ENCODE results near the gene DOCK1.

The DOCK1 gene

DNA sequence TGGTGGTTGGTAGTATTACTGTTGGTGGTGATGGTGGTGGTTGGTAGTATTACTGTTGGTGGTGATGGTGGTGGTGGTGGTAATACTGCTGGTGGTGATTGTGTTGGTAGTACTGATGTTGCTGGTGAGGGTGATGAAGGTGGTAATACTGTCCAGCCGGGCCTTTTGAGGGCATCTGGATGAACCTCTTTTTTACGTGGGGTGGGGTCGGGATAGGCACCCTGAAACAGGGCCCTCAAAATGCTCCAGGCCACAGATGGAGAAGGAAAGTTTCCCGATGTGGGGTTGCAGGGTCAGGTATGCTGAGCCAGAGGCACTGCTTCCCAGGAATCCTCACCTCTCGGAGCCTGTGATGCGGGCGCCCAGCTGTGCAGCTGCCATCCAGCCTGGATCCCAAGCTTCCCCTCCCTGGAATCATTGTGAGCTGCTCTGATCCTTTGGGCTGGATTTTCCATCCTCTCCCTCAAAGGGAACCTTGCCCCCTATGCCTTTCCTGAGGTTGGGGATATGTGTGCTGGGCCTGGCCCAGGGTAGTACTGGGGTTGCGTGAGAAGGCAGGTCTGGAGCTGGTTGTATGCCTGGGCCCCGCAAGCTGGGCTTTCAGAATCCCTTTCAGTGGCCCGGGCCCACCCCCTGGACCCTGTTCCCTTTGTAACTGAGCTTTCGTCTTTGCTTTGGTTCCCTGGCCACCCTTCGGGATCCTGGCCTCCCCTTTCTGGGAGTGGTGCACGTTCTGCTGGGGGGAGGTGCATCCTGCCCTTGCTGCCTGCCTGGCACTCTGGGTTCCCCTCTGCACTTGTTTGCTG is 43.3 kb downstream of the DOCK1 start:
- no peak for DNase-seq (ENCODE audit: low spot score)
- no peak for ATAC-seq (ENCODE audit: low read depth)
- no peak overlapping the region for H3K27ac ChIP-seq (ENCODE audit: poor library complexity, severe bottlenecking)
- TF ChIP-seq CTCF (IDR thresholded peaks at IDR 0.05; ENCODE audit: poor library complexity, severe bottlenecking), result no peak
- no peaks in the 10 kb centered on the region for H3K27me3 ChIP-seq (ENCODE audit: insufficient read depth, poor library complexity, severe bottlenecking)
- no peaks in the 10 kb centered on the region for H3K4me1 ChIP-seq (ENCODE audit: insufficient read depth, poor library complexity, severe bottlenecking)
- no peaks in the 10 kb centered on the region for H3K9me3 ChIP-seq (ENCODE audit: severe bottlenecking)
- H3K36me3 ChIP-seq (ENCODE audit: low read depth), result peaks cover 11% of the 10 kb centered on the region; the same call in 1 of the 2 replicates
- H3K4me3 ChIP-seq (ENCODE audit: severe bottlenecking), result no peak overlapping the region

GRCh38 chr10:126949161-126949503 is 43.9 kb downstream of the DOCK1 start:
- H3K36me3 ChIP-seq (ENCODE audit: low read depth), result peaks cover 11% of the 10 kb centered on the region; the same call in 1 of the 2 replicates
- ATAC-seq (ENCODE audit: low read depth) (no peak), DNase-seq (ENCODE audit: low spot score) (no peak)
- no peak overlapping the region for H3K4me3 ChIP-seq (ENCODE audit: severe bottlenecking)
- no peaks in the 10 kb centered on the region for H3K9me3 ChIP-seq (ENCODE audit: severe bottlenecking)
- H3K4me1 ChIP-seq (ENCODE audit: insufficient read depth, poor library complexity, severe bottlenecking), result no peaks in the 10 kb centered on the region
- TF ChIP-seq CTCF (IDR thresholded peaks at IDR 0.05; ENCODE audit: poor library complexity, severe bottlenecking), result no peak
- H3K27ac ChIP-seq (ENCODE audit: poor library complexity, severe bottlenecking), result no peak overlapping the region
- no peaks in the 10 kb centered on the region for H3K27me3 ChIP-seq (ENCODE audit: insufficient read depth, poor library complexity, severe bottlenecking)

DNA sequence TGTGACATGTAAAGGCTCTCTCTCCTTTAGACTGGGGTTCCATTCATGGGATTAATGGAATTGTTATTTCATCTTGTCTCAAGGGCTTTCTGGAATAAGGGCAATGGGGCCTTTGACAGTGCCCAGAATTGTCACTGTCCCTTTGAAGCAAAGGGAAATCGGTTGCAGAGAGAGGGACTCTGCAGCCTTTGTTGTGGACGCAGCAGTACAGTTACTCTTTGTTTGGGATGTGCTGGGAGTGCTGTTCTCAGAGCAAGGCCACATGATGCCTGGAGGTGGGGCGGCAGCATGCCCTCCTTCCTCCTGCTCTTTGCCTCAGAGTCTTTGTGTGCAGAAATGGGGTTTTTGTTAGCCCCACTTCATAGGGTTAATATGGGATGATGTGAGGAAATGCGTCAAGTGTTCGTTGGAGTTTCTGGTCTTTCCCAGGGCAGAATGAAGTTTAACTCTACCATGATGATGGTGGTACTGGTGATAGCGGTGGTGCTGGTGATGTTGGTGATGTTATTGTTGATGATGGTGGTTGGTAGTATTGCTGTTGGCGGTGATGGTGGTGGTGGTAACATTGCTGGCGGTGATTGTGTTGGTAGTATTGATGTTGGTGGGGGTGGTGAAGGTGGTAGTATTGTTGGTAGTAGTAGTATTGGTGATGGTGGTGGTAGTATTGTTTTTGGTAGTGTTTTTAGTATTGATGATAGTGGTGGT is 45.3 kb downstream of the DOCK1 start:
- Histone ChIP-seq H3K36me3 (ENCODE audit: low read depth) (peaks cover 9% of the 10 kb centered on the region; the same call in 1 of the 2 replicates), H3K4me3 (ENCODE audit: severe bottlenecking) (no peak overlapping the region), H3K4me1 (ENCODE audit: insufficient read depth, poor library complexity, severe bottlenecking) (no peaks in the 10 kb centered on the region), H3K27ac (ENCODE audit: poor library complexity, severe bottlenecking) (no peak overlapping the region), H3K27me3 (ENCODE audit: insufficient read depth, poor library complexity, severe bottlenecking) (no peaks in the 10 kb centered on the region), H3K9me3 (ENCODE audit: severe bottlenecking) (no peaks in the 10 kb centered on the region)
- DNase-seq (ENCODE audit: low spot score), result no peak
- no peak for TF ChIP-seq CTCF (IDR thresholded peaks at IDR 0.05; ENCODE audit: poor library complexity, severe bottlenecking)
- no peak for ATAC-seq (ENCODE audit: low read depth)

DNA sequence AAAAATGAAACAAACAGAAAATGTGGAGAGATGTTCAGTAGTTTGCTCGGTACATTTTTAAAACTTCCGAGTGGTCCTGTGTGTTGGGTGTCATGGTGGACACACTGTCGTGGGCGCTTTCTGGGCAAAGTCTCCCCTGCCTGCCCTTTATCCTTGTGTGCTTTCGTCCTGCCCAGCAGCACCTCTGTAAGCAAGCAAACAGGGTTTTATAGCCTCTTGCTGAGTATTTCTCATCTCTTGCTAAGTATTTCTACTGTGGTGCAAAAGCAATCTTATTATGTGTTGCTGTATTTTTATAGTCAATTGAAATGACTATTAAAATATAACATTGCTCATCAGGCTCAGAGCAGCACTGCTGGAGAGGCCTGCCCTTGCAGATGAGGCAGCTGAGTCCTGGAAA is 48.7 kb downstream of the DOCK1 start:
- Histone ChIP-seq H3K4me1 (ENCODE audit: insufficient read depth, poor library complexity, severe bottlenecking) (no peaks in the 10 kb centered on the region), H3K27me3 (ENCODE audit: insufficient read depth, poor library complexity, severe bottlenecking) (no peaks in the 10 kb centered on the region), H3K36me3 (ENCODE audit: low read depth) (no peaks in the 10 kb centered on the region), H3K27ac (ENCODE audit: poor library complexity, severe bottlenecking) (no peak overlapping the region), H3K9me3 (ENCODE audit: severe bottlenecking) (no peaks in the 10 kb centered on the region), H3K4me3 (ENCODE audit: severe bottlenecking) (no peak overlapping the region)
- no peak for ATAC-seq (ENCODE audit: low read depth)
- DNase-seq (ENCODE audit: low spot score), result no peak
- no peak for TF ChIP-seq CTCF (IDR thresholded peaks at IDR 0.05; ENCODE audit: poor library complexity, severe bottlenecking)

DNA sequence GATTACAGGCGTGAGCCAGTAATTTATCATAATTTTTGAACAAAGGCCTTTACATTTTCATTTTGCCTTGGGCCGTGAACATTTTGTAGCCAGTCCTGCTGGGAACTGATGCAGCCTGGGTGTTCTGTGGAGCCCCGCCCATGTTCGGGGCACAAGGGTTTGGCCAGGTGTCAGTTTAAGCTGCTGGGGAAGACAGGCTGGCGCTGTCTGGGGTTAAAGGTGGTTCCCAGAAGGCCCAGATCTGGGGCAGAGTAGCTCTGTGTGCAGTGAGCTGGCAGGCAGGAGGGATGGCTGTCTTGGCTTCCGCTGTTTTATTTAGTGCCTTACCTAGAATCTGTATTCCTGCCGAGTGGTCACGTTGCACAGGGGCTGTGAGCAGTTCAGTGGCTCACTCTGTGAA is 50.2 kb downstream of the DOCK1 start:
- TF ChIP-seq CTCF (IDR thresholded peaks at IDR 0.05; ENCODE audit: poor library complexity, severe bottlenecking), result no peak
- no peaks in the 10 kb centered on the region for H3K36me3 ChIP-seq (ENCODE audit: low read depth)
- ATAC-seq (ENCODE audit: low read depth) (no peak), DNase-seq (ENCODE audit: low spot score) (no peak)
- no peaks in the 10 kb centered on the region for H3K4me1 ChIP-seq (ENCODE audit: insufficient read depth, poor library complexity, severe bottlenecking)
- no peaks in the 10 kb centered on the region for H3K9me3 ChIP-seq (ENCODE audit: severe bottlenecking)
- H3K4me3 ChIP-seq (ENCODE audit: severe bottlenecking), result no peak overlapping the region
- no peak overlapping the region for H3K27ac ChIP-seq (ENCODE audit: poor library complexity, severe bottlenecking)
- H3K27me3 ChIP-seq (ENCODE audit: insufficient read depth, poor library complexity, severe bottlenecking), result no peaks in the 10 kb centered on the region

All from RWPE2 (cell line).